OCI-LY7 (cell line): ENCODE data around the gene SREK1. TPM values are rescaled to one million over a fixed set of nuclear protein-coding genes. Genes with fewer than 3 reads are reported as not detected.

ENCODE experiments used
- BruUV-seq: library from RNA; stranded (reverse); fragments of 400-500 nt; replicated peaks from 2 replicates; lab custom pipeline; 2021; lab: Mats Ljungman, UMichigan
- CTCF ChIA-PET: fragments of 300-600 bp; sonication (Branson Sonifier 250); formaldehyde crosslinking; loops from one replicate; lab custom pipeline; 2022; ENCODE audit warnings: antibody characterized with exemption; ENCODE audit not compliant: unreplicated experiment; lab: Charles Lee
- POLR2A ChIA-PET: fragments of 300-600 bp; sonication (Branson Sonifier 250); formaldehyde crosslinking; loops from one replicate; lab custom pipeline; 2022; ENCODE audit warnings: antibody characterized with exemption; lab: Charles Lee
- DNase-seq: peaks from one replicate; pipeline ENCODE4 v3.0.0-alpha.2; 2015; ENCODE audit warnings: low spot score
- H2AFZ ChIP-seq: fragments of 200-600 bp; sonication (generic), shearing (Covaris generic); 2 replicates; pipeline ENCODE4 v1.6.1; 2014; ENCODE audit warnings: mild to moderate bottlenecking, antibody characterized with exemption, low read length, moderate library complexity
- H3K27ac ChIP-seq: fragments of 200-600 bp; sonication (generic); 2 replicates; pipeline ENCODE4 v1.5.1; 2014; ENCODE audit warnings: mixed run types, low read depth, mild to moderate bottlenecking, moderate library complexity, low read length, inconsistent platforms; ENCODE audit not compliant: poor library complexity, severe bottlenecking
- H3K36me3 ChIP-seq: fragments of 200-600 bp; sonication (generic); 2 replicates; pipeline ENCODE4 v1.6.1; 2014; ENCODE audit warnings: mild to moderate bottlenecking, antibody characterized with exemption, low read length, moderate library complexity, mixed read lengths; ENCODE audit not compliant: insufficient read depth
- H3K4me1 ChIP-seq: fragments of 200-600 bp; sonication (generic); 2 replicates; pipeline ENCODE4 v1.5.1; 2014; ENCODE audit warnings: mild to moderate bottlenecking, low read length; ENCODE audit not compliant: insufficient read depth, poor library complexity, severe bottlenecking
- H3K4me2 ChIP-seq: fragments of 200-600 bp; sonication (generic); 2 replicates; pipeline ENCODE4 v1.6.1; 2014; ENCODE audit warnings: mild to moderate bottlenecking, low read length
- H3K4me3 ChIP-seq: fragments of 200-600 bp; sonication (generic); 2 replicates; pipeline ENCODE4 v1.5.1; 2014; ENCODE audit warnings: mild to moderate bottlenecking, low read depth, low read length; ENCODE audit not compliant: poor library complexity, severe bottlenecking
- H3K79me2 ChIP-seq: fragments of 200-600 bp; sonication (generic); 2 replicates; pipeline ENCODE4 v1.6.1; 2016; ENCODE audit warnings: low read depth, mild to moderate bottlenecking, low read length, moderate library complexity, mixed read lengths; ENCODE audit not compliant: insufficient read depth
- H3K9me2 ChIP-seq: fragments of 200-600 bp; sonication (generic); 2 replicates; pipeline ENCODE4 v1.6.1; 2016; ENCODE audit warnings: mild to moderate bottlenecking, low read length, mixed read lengths; ENCODE audit not compliant: insufficient read depth
- H3K9me3 ChIP-seq: fragments of 200-600 bp; sonication (generic); 2 replicates; pipeline ENCODE4 v1.6.1; 2014; ENCODE audit warnings: mild to moderate bottlenecking, mixed run types, low read length, mixed read lengths
- H4K20me1 ChIP-seq: fragments of 200-600 bp; sonication (generic); 2 replicates; pipeline ENCODE4 v1.6.1; 2014; ENCODE audit warnings: mild to moderate bottlenecking, antibody characterized with exemption, low read length, moderate library complexity, mixed read lengths; ENCODE audit not compliant: insufficient read depth
- EZH2phosphoT487 ChIP-seq: fragments of 200-600 bp; sonication (generic); IDR thresholded peaks from 2 replicates; pipeline ENCODE4 v1.6.1; 2018; ENCODE audit warnings: low read depth, borderline replicate concordance, mild to moderate bottlenecking, mixed run types, antibody characterized with exemption, low read length, moderate library complexity, mixed read lengths
- intact Hi-C: fragments of 100-400 bp; cut with micrococcal nuclease; formaldehyde crosslinking; loops from one replicate; pipeline ENCODE4 v1.10.0; 2022; ENCODE audit not compliant: unreplicated experiment
- total RNA-seq, 2 experiments: library from RNA; depleted of rRNA in 1 of 2; stranded (reverse); fragments of >200 nt in 1 of 2; shearing (Covaris generic) in 1 of 2; gene quantifications; 2 replicates each; pipeline ENCODE4 v1.2.3, GENCODE V29; 2014 to 2022
- TF ChIP-seq, protein P1 (sequence below): fragments of 200-600 bp; sonication (generic); conservative IDR thresholded peaks from 2 replicates; pipeline ENCODE4 v1.5.1; 2014; ENCODE audit warnings: mild to moderate bottlenecking, antibody characterized with exemption, low read length, moderate library complexity, mixed read lengths

Gene SREK1
- total RNA-seq, 2 experiments from 2014 or later = 95.1 to 101 TPM

GRCh38 chr5:66180282-66181155 lies 36.4 kb downstream of the SREK1 start:
- CTCF ChIA-PET = no interaction called here
- TF ChIP-seq EZH2phosphoT487 = no peak
- TF ChIP-seq, protein P1, sequence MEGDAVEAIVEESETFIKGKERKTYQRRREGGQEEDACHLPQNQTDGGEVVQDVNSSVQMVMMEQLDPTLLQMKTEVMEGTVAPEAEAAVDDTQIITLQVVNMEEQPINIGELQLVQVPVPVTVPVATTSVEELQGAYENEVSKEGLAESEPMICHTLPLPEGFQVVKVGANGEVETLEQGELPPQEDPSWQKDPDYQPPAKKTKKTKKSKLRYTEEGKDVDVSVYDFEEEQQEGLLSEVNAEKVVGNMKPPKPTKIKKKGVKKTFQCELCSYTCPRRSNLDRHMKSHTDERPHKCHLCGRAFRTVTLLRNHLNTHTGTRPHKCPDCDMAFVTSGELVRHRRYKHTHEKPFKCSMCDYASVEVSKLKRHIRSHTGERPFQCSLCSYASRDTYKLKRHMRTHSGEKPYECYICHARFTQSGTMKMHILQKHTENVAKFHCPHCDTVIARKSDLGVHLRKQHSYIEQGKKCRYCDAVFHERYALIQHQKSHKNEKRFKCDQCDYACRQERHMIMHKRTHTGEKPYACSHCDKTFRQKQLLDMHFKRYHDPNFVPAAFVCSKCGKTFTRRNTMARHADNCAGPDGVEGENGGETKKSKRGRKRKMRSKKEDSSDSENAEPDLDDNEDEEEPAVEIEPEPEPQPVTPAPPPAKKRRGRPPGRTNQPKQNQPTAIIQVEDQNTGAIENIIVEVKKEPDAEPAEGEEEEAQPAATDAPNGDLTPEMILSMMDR = no peak
- H3K4me2 ChIP-seq = no peak overlapping the region
- BruUV-seq = no TSS peak
- no peak for DNase-seq
- POLR2A ChIA-PET = interaction anchor here (0.6 to 1.2 kb wide), 2 partner anchors 11 to 419 kb away, joined by 3 read pairs; no protein-coding TSS in a partner anchor
- no peak overlapping the region for H3K27ac ChIP-seq
- H3K9me2 ChIP-seq = no peaks in the 10 kb centered on the region
- no peak overlapping the region for H3K4me3 ChIP-seq
- H3K4me1 ChIP-seq = peaks cover 7% of the 10 kb centered on the region
- peaks cover 89% of the 10 kb centered on the region for H3K36me3 ChIP-seq
- H3K9me3 ChIP-seq = no peaks in the 10 kb centered on the region
- H2AFZ ChIP-seq = no peak overlapping the region
- H4K20me1 ChIP-seq = peaks cover 4% of the 10 kb centered on the region; the same call in 1 of the 2 replicates
- H3K79me2 ChIP-seq = peaks cover 11% of the 10 kb centered on the region; the same call in 1 of the 2 replicates
- intact Hi-C loops = no loop called here

DNA sequence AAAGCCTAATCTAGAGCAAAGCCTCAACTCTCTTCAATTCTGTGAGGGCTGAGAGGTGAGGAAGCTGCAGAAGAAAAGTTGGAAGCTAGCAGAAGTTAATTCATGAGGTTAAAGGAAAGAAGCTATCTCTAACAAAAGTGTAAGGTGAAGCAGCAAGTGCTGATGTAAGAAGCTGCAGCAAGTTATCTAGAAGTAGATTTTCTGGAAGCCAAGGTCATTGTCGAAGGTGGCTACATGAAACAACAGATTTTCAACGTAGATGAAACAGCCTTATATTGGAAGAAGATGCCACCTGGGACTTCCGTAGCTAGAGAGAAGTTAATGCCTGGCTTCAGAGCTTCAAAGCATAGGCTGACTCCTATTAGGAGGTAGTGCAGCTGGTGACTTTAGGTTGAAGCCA lies 42.0 kb downstream of the SREK1 start:
- POLR2A ChIA-PET = interaction anchor here (0.6 to 0.8 kb wide), 3 partner anchors 152 to 463 kb away, joined by 3 read pairs; no protein-coding TSS in a partner anchor

More for the DNA sequence above, 42.0 kb downstream of the SREK1 start:
- no peaks in the 10 kb centered on the region for H4K20me1 ChIP-seq
- no peak overlapping the region for H2AFZ ChIP-seq
- peak overlapping the region; percentile 61 for H3K27ac ChIP-seq
- H3K9me2 ChIP-seq = no peaks in the 10 kb centered on the region
- H3K4me1 ChIP-seq = peaks cover 22% of the 10 kb centered on the region
- H3K9me3 ChIP-seq = no peaks in the 10 kb centered on the region
- peaks cover 34% of the 10 kb centered on the region for H3K36me3 ChIP-seq
- H3K79me2 ChIP-seq = no peaks in the 10 kb centered on the region
- intact Hi-C loops = no loop called here
- BruUV-seq = TSS peak; percentile 30
- CTCF ChIA-PET = no interaction called here
- peak; percentile 61 for DNase-seq
- H3K4me3 ChIP-seq = peak overlapping the region; percentile 17
- H3K4me2 ChIP-seq = peak overlapping the region; percentile 39; the same call in 1 of the 2 replicates
- TF ChIP-seq, protein P1 = no peak
- TF ChIP-seq EZH2phosphoT487 = no peak
